ENCODE measurements around the gene FAM227B. TPM values are rescaled to one million over a fixed set of nuclear protein-coding genes. Genes with fewer than 3 reads are reported as not detected.
A peak's percentile ranks its signal among the peaks of the same experiment; 100 is the strongest.

Gene FAM227B
- total RNA-seq, 3 donors from 2014 or later, result 1.3 to 2.4 (median 1.6) TPM

- ATAC-seq, result peak; percentile 37 to 62
- Mint-ChIP-seq H3K27me3 (ENCODE audit: low read depth) (no peaks in the 10 kb centered on the region), H3K4me3 (no peak overlapping the region), H3K9me3 (no peaks in the 10 kb centered on the region), H3K36me3 (ENCODE audit: insufficient read depth) (peaks cover 78% of the 10 kb centered on the region), H3K4me1 (ENCODE audit: low read depth) (peaks cover 15% of the 10 kb centered on the region)
- DNase-seq, result no peak
Observed at GRCh38 chr15:49286649-49287404, 333.8 kb downstream of the FAM227B start.

- ATAC-seq (no peak), DNase-seq (no peak)
- no peaks in the 10 kb centered on the region for H3K9me3 Mint-ChIP-seq
- no peak overlapping the region for H3K4me3 Mint-ChIP-seq
- H3K27me3 Mint-ChIP-seq (ENCODE audit: low read depth), result no peaks in the 10 kb centered on the region
- H3K36me3 Mint-ChIP-seq (ENCODE audit: insufficient read depth), result peaks cover 78% of the 10 kb centered on the region
- H3K4me1 Mint-ChIP-seq (ENCODE audit: low read depth), result peaks cover 15% of the 10 kb centered on the region
Observed at GRCh38 chr15:49282366-49282765, 338.3 kb downstream of the FAM227B start.

DNA sequence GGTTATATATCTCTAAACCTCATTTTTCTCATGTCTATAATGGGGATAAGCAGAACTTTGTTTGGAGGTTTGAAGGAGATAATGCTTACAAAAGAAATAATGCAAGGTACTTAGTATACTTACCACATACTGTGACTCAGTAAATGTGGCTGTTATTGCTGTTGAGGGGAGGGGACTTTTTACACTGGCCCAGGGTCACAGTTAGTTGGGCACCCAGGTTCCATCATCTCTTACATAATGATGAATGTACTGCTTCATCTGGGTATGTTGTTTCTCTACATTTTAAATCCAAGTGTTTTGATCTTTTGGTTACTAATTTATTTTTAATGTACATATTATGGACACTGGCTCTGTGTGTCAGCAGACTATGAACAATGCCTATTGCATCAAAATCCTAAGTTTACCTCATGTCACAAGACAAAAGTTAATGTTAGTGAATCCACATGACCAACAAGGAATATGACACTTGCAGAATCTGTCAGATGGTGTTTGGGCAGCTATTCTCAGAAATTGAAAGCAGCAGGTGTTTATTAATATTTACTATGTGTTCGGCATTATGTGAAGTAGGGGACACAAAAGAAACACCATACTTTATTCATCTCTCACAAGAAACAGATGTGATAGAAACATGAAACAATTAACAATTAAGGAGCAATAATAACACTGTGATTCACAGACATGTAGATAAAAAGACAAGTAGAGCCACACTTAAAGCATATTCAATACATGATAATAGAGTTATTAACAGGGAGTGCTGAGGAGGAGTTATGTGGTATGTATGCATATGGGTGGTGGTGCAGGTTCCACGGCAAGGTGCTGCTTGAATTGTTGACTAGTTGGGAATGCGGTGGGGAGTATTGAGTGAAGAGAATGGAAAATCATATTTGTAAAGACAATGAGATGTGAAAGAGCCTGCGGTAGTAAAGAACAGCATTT is 340.8 kb downstream of the FAM227B start:
- H3K9me3 Mint-ChIP-seq, result no peaks in the 10 kb centered on the region

DNA sequence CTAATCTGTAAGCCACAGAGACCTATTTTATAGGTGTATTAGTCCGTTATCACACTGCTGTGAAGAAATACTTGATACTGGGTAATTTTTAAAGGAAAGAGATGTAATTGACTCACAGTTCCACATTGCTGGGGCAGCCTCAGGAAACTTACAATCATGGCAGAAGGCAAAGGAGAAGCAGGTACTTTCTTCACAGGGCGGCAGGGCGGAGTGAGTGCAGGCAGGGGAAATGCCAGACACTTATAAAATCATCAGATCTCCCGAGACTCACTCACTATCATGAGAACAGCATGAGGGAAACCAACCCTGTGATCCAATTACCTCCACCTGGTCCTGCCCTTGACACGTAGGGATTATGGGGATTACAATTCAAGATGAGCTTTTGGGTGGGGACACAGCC is 341.9 kb downstream of the FAM227B start:
- DNase-seq (no peak), ATAC-seq (no peak)
- Mint-ChIP-seq H3K4me1 (ENCODE audit: low read depth) (no peaks in the 10 kb centered on the region), H3K27me3 (ENCODE audit: low read depth) (no peaks in the 10 kb centered on the region), H3K9me3 (no peaks in the 10 kb centered on the region), H3K36me3 (ENCODE audit: insufficient read depth) (peaks cover 54% of the 10 kb centered on the region), H3K4me3 (no peak overlapping the region)

More for the DNA sequence above, 340.8 kb downstream of the FAM227B start:
- Mint-ChIP-seq H3K4me3 (no peak overlapping the region), H3K27me3 (ENCODE audit: low read depth) (no peaks in the 10 kb centered on the region), H3K4me1 (ENCODE audit: low read depth) (no peaks in the 10 kb centered on the region), H3K36me3 (ENCODE audit: insufficient read depth) (peaks cover 60% of the 10 kb centered on the region)
- no peak for ATAC-seq
- DNase-seq, result no peak

Other genes with a start within 250 kb of the FAM227B start
- under 1 TPM in 1 of 3 donors, not detected in 2; 0.08 TPM for gene FGF7, start 197.6 kb downstream of the FAM227B start, total RNA-seq
- gene DTWD1, start 230 bp upstream of the FAM227B start, total RNA-seq, result 10 to 100 TPM; 22.3 to 26.2 (median 23.5) TPM

Measured in activated T-cell treated with anti-CD3 and anti-CD28 coated beads, Interleukin-2, amount 50 U/mL, for 4 hours (primary cell).